ENCODE results near the gene PCDH7. TPM values are rescaled to one million over a fixed set of nuclear protein-coding genes. Genes with fewer than 3 reads are reported as not detected.

Gene PCDH7, protein sequence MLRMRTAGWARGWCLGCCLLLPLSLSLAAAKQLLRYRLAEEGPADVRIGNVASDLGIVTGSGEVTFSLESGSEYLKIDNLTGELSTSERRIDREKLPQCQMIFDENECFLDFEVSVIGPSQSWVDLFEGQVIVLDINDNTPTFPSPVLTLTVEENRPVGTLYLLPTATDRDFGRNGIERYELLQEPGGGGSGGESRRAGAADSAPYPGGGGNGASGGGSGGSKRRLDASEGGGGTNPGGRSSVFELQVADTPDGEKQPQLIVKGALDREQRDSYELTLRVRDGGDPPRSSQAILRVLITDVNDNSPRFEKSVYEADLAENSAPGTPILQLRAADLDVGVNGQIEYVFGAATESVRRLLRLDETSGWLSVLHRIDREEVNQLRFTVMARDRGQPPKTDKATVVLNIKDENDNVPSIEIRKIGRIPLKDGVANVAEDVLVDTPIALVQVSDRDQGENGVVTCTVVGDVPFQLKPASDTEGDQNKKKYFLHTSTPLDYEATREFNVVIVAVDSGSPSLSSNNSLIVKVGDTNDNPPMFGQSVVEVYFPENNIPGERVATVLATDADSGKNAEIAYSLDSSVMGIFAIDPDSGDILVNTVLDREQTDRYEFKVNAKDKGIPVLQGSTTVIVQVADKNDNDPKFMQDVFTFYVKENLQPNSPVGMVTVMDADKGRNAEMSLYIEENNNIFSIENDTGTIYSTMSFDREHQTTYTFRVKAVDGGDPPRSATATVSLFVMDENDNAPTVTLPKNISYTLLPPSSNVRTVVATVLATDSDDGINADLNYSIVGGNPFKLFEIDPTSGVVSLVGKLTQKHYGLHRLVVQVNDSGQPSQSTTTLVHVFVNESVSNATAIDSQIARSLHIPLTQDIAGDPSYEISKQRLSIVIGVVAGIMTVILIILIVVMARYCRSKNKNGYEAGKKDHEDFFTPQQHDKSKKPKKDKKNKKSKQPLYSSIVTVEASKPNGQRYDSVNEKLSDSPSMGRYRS (N-terminal part only)
- 1.2 and 1.8 TPM in 2 replicates for total RNA-seq (2014; rRNA removed; shearing (Covaris generic))
- 0.14 and 0.20 TPM in 2 replicates for polyA plus RNA-seq (2015; cell fraction: cytosol; rRNA removed)
- 0.35 and 0.48 TPM in 2 replicates for polyA plus RNA-seq (2015; cell fraction: nucleus; rRNA removed)

DNA sequence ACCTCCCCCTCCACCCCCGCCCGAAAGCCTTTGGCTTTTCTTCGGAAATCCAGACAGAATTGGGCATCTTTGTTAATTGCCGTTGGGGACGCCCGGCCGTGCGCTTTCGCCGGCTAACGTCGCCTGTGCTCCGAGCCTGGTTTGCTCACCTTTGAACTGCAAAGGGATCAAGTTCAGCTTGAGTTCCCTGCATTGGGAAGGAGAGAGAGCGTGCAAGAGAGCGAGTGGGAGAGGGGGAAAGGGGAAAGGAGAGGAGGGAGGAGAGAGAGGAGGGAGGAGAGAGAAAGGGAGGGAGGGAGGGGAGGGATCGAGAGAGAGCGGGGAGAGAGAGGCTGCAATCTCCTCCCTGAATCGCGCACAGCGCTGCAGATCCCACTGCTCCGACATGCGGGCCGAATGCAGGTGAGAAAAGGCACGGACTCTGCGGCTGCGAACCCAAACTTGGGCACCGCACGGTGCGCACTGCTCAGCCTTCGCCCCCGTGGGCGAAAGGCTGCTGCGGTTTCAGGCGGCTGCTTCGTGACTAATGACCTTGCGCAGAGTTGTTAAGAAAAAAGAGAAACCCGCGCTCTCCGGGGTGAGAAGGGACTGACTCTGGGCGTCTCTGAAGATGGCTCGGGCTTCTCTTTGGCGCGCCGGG lies at the start of gene PCDH7:
Gene PCDH7 (plus strand): TSS at position 349 of the 640 bp plus-strand sequence. CDS start 1,054 bp downstream, outside the sequence.
- DNase-seq (ENCODE audit: low read depth): peak; percentile 56

DNA sequence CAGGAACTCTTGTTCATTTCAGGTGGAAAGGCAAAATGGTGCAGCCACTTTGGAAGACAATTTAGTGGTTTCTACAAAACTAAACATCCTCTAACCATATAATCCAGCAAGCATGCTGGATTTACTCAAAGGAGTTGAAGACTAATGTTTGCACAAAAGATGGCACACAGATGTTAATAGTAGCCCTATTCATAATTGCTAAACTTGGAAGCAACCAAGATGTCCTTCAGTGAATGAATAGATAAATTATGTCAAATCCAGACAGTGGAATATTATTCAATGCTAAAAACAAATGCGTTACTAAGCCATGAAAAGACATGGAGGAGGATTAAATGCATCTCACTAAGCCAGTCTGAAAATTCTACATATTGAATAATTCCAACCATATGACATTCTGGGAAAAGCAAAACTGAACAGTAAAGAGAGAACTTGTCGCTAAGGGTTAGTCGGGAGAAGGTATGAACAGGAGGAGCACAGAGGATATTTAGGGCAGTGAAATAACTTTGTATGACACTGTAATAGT lies 48.2 kb upstream of the PCDH7 start:
- DNase-seq (ENCODE audit: low read depth): no peak

DNA sequence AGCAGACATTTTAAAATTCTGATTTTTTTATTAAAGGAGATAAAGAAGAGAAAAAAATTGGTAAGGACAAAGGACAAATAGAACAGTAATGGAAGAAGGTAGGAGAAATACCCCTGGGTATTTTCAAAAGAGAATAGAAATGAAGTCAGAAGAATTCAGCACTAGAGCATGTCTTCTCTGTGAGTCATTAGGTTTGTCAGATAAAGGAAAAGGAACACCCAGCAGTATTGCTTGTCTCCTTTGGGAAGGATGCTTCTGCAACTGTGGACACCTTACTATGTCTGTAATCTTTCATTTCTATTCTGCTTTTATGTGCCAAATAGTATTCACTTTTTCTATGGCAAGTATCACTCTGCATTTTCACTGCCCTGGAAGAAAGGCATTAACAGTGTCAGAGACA lies 24.0 kb upstream of the PCDH7 start:
- no peak for DNase-seq (ENCODE audit: low read depth)

DNA sequence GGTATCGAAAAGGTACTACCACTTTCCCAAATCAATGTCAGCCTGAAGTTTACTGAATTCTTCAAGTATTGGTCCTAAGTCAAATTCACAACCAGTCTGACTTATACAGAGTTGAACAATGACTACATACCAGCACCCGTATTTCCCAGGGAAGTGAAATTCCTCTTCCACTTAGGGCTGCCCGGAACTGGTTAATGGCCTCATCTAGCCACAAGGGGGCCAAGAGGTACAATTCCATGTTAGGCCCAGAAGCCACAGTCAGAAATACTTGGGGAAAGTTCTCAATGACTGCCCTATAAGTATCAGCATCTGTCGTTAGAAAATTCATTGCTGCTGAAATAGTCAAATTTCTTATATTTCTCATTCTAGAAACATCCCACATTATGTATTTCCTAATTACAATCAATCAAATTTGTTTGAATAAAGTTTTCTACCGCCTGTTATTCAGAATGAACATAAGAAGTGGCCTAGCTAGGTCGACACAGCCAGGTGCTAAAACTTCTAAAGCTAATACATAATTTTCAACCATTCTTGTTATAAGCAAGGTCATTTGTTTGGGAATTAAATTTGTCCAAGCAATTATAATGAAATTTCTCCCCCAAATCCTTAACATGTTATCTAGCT lies 5.6 kb upstream of the PCDH7 start:
- DNase-seq (ENCODE audit: low read depth): peak; percentile 50

DNA sequence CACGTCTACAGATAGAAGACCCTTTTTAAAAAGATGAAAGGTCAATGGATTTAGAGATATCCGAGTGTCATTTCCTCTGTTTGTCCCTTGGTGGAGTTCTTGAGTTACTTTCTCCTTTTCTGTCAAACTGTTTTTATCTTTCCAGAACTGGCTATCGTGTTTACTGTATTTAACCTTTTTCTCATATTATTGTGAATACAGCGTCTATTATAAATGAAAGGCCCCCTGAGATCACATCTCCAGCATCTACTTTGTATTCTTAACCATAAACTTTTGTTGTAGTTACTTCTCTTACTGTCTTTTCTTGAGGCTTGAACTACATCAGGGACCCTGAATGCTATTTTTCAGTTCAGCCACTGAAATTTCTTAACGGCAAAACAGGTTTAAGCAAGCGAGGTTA lies 4.0 kb upstream of the PCDH7 start:
- no peak for DNase-seq (ENCODE audit: low read depth)

DNA sequence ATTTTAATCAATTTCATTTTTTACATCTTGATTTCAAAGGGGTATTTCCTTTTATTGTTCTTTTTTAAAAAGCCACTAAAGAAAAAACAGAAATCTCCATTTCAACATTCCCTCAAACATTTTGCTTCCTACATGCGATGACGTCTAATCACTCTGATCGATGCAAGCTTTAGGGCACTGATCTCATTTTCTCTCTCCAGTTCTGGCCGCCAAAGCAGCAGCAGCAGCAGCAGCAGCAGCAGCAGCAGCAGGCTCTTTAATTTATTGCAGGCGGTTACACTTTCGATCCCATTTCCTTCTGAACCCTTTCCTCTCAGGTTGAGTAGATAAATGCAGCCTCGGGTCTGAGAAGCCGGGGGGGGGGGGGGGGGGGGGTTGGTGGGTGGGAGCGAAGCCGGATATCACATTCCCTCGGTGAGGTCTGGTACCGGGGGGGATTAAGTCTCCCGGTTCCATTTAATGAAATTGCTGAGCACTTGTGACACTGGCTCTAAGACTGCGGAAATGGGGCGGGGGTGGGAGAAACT lies 3.4 kb upstream of the PCDH7 start:
- DNase-seq (ENCODE audit: low read depth): no peak

DNA sequence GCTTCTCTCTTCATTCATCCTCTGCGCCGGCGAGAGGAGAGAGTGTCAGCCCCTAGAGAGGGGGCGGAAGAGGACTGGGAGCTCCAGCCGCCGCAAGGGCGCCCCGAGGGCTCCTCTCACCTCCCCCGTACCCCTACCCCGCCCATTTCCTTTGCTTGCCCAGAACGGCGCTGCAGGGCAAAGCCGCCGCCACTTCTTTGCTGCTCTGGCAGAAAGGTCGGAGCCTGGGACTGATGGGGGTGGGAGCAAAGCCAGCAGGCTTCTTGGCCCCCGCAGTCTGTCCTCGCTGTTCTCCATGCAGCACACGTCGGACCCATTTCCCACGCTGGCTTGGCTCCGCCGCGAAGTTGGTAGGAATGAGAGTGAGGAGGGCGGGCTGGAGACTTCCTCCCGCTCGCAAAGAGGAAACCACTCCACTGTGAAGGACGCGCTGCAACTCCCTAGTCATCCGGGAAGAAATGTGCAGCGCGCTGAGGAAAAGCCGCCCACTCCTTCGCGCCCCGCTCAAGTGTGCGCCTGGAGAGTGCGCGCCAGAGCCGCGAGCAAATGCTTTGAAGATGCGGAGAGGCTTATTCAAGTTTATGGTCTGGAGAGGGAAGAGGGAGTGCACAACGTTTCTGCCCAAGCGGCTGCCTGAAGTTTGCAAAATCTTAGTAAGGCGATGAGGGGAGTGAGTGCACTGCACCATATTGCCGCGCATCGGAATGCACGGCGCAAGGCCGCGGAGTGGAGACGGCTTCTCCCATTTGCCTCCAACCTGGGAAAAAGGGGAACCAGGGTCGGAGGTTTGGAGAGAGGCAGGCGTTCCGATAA lies 2.8 kb upstream of the PCDH7 start:
- no peak for DNase-seq (ENCODE audit: low read depth)

DNA sequence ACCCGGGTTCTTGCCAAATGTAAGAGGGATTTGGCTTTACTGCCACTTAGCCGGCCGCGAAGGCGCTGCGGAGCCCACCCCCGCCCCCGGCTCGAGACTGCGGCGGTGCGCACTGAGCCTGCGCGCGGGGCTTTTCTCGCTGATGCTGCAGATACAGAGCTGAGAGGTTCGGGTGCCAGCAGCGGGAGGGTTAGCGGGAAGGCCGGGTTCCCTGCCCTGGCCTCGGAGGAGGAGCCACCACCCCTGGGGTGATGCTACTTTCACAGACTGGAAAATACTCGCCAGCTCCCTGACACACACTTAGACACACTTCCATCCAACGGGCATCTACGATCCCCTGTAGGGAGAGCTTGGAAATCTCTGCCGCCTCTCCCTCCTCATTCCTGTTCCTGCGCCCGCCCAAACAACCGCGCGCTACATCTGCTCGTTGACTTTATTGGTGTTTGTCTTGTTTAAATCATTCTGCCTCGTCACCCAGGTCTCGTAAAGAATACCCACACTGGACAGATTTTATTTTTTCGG lies 2.1 kb upstream of the PCDH7 start:
- no peak for DNase-seq (ENCODE audit: low read depth)

DNA sequence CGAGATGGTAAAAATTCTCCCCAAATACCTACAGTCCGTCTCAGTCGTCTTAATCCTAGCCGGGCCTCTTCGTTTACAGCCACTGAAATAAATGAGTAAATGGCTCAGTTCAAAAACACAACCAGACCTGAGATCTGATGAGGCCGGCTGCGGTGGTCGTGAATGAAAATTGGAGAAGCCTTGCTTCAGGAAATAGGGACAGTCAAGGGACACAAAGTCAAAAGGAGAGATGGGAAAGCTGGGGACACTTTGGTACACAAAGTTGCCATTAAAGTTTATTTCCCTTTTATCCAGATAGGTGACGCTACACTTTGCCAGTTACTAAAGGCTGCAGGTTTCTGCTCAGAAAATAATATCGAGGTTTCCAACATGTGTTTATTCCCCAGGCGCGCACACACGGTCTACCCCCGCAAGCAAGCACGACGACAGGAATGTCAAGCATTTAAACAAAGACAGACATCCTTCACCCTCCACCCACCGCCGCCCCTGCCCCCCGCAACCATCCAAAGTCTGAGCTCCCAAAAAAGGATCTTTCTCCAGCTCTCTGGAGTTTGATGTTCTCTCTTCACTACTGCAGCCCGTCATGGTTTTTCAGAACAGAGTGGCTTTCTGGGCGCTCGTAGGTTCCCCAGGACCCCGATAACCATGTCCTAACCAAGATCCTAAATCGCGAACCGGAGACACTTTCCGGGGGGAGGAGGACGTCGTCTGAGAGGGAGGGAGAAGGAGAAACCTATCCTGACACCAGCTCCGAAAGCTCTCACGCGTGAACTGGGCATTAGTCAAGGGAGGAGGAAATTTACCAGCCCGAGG lies 1.3 kb upstream of the PCDH7 start:
- no peak for DNase-seq (ENCODE audit: low read depth)

DNA sequence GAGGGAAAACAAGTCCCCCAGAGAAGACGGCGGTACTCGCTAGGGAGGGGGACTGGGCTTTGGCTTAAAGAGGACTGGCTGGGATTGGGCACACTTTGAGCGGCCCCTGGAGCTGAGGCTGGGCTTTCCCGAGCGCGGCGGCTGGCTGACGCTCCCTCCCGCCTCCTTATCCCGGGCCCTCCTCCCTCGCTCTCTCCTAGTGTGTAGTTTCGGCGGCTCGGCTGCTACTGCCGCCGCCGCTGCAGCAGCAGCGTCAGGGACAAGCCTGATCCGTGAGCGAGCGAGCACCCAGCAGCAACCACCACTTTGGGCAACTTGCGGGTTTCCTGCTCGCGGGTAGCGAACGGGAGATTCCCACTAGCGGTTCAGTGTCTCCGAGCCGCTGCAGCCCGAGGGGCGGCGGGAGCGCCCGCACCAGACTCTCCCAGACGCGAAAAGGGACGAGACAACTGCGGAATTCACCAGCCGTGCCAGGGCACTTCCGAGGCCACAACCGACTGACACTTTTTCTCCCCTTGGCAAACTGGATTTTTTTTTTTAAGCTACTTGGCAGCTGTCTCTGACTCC lies 632 bp upstream of the PCDH7 start:
- peak; percentile 68 for DNase-seq (ENCODE audit: low read depth)

DNA sequence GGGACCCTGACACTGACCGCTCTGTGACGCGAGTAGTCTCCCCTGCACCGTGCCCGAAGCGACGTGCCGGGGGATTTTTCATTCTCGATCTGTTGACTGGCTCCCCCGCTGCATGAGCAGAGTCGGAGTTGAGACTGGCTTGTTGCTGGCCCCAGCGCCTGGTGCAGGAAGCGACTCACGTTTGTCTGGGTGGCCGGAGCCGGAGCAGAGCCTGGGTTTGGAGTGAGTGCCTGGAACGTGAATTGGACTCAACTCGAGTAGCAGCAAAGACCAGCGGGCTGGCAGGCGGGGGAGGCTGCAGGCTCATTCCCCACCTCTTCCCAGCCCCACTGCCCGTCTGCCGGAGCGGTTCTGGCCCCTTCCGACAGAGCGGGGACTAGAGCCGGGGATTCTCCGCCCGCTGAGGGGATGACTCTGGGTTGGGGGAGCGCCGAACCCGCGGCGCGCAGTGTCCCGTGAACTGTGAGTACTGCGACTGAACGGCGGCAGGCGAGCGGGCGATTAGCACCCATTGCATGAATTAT lies 554 bp downstream of the PCDH7 start:
- peak; percentile 52 for DNase-seq (ENCODE audit: low read depth)

DNA sequence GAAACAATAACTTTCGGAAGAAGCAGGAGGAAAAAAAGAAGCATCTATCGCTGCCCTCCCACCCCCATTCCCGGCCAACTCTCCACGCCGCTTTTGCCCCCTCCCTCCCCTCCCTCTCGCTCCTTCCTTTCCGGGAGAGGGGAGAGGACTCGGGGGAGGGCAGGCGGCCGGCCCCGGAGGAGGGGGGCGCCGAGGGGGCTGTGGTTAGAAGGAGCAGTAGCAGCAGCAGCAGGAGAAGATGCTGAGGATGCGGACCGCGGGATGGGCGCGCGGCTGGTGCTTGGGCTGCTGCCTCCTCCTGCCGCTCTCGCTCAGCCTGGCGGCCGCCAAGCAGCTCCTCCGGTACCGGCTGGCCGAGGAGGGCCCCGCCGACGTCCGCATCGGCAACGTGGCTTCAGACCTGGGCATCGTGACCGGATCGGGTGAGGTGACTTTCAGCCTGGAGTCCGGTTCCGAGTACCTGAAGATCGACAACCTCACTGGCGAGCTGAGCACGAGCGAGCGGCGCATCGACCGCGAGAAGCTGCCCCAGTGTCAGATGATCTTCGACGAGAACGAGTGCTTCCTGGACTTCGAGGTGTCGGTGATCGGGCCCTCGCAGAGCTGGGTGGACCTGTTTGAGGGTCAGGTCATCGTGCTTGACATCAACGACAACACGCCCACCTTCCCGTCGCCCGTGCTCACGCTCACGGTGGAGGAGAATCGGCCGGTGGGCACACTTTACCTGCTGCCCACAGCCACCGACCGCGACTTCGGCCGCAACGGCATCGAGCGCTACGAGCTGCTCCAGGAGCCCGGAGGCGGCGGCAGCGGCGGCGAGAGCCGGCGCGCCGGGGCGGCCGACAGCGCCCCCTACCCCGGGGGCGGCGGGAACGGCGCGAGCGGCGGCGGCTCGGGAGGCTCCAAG lies 1.3 kb downstream of the PCDH7 start:
- no peak for DNase-seq (ENCODE audit: low read depth)

DNA sequence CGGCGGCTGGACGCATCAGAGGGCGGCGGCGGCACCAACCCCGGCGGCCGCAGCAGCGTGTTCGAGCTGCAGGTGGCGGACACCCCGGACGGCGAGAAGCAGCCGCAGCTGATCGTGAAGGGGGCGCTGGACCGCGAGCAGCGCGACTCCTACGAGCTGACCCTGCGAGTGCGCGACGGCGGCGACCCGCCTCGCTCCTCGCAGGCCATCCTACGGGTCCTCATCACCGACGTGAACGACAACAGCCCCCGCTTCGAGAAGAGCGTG lies 1.9 kb downstream of the PCDH7 start:
- no peak for DNase-seq (ENCODE audit: low read depth)

DNA sequence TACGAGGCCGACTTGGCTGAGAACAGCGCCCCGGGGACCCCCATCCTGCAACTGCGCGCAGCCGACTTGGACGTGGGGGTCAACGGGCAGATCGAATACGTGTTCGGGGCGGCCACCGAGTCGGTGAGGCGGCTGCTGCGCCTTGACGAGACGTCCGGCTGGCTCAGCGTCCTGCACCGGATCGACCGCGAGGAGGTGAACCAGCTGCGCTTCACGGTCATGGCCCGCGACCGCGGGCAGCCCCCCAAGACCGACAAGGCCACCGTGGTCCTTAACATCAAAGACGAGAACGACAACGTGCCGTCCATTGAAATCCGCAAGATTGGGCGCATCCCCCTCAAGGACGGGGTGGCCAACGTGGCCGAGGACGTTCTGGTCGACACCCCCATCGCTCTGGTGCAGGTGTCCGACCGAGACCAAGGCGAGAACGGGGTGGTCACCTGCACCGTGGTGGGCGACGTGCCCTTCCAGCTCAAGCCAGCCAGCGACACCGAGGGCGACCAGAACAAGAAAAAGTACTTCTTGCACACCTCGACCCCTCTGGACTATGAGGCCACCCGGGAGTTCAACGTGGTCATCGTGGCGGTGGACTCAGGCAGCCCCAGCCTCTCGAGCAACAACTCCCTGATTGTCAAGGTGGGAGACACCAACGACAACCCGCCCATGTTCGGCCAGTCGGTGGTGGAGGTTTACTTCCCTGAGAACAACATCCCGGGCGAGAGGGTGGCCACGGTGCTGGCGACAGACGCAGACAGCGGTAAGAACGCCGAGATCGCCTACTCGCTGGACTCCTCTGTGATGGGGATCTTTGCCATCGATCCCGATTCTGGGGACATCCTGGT lies 2.4 kb downstream of the PCDH7 start:
- no peak for DNase-seq (ENCODE audit: low read depth)

DNA sequence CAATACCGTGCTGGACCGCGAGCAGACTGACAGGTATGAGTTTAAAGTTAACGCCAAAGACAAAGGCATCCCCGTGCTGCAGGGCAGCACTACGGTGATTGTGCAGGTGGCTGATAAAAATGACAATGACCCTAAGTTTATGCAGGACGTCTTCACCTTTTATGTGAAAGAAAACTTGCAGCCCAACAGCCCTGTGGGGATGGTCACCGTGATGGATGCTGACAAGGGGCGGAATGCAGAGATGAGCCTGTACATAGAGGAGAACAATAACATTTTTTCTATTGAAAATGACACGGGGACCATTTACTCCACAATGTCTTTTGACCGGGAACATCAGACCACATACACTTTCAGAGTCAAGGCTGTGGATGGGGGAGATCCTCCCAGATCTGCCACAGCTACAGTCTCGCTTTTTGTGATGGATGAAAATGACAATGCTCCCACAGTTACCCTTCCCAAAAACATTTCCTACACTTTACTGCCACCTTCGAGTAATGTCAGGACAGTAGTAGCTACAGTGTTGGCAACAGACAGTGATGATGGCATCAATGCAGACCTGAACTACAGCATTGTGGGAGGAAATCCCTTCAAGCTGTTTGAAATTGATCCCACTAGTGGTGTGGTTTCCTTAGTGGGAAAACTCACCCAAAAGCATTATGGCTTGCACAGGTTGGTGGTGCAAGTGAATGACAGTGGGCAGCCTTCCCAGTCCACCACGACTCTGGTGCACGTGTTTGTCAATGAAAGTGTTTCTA lies 3.2 kb downstream of the PCDH7 start:
- no peak for DNase-seq (ENCODE audit: low read depth)

All from HT1080 (cell line).